H9 (cell line): Measurements from ENCODE around the gene AJAP1. TPM values are rescaled to one million over a fixed set of nuclear protein-coding genes. Genes with fewer than 3 reads are reported as not detected.

ENCODE experiments used
- DNase-seq: peaks from one replicate; pipeline ENCODE4 v3.0.0-alpha.2; 2017
- H2AFZ ChIP-seq: one replicate; pipeline ENCODE4 v1.6.1; 2013; ENCODE audit warnings: mild to moderate bottlenecking, low read length, control low read depth, moderate library complexity
- H2AK5ac ChIP-seq: 2 replicates; pipeline ENCODE4 v1.6.1; 2013; ENCODE audit warnings: low read length, control low read depth, mixed read lengths; ENCODE audit not compliant: insufficient read length
- H2BK120ac ChIP-seq: one replicate; pipeline ENCODE4 v1.6.1; 2013; ENCODE audit warnings: low read depth, mild to moderate bottlenecking, low read length, control low read depth, inconsistent platforms; ENCODE audit not compliant: poor library complexity, severe bottlenecking
- H2BK12ac ChIP-seq: 2 replicates; pipeline ENCODE4 v1.6.1; 2013; ENCODE audit warnings: low read length, control low read depth, mixed read lengths, low read depth; ENCODE audit not compliant: insufficient read length
- H2BK15ac ChIP-seq: 2 replicates; pipeline ENCODE4 v1.6.1; 2013; ENCODE audit warnings: low read depth, low read length, control low read depth
- H2BK20ac ChIP-seq: one replicate; pipeline ENCODE4 v1.6.1; 2013; ENCODE audit warnings: low read depth, mild to moderate bottlenecking, low read length, control low read depth, inconsistent platforms; ENCODE audit not compliant: poor library complexity, severe bottlenecking
- H2BK5ac ChIP-seq: 2 replicates; pipeline ENCODE4 v1.6.1; 2013; ENCODE audit warnings: low read length, control low read depth, mixed read lengths; ENCODE audit not compliant: insufficient read length
- H3K14ac ChIP-seq: 2 replicates; pipeline ENCODE4 v1.6.1; 2013; ENCODE audit warnings: low read length, control low read depth; ENCODE audit not compliant: insufficient read depth
- H3K18ac ChIP-seq: 2 replicates; pipeline ENCODE4 v1.6.1; 2013; ENCODE audit warnings: low read depth, mild to moderate bottlenecking, mixed read lengths, low read length, control low read depth; ENCODE audit not compliant: insufficient read length
- H3K23ac ChIP-seq: 2 replicates; pipeline ENCODE4 v1.6.1; 2013; ENCODE audit warnings: low read length, control low read depth, mixed read lengths, low read depth; ENCODE audit not compliant: insufficient read length
- H3K23me2 ChIP-seq: 2 replicates; pipeline ENCODE4 v1.6.1; 2013; ENCODE audit warnings: low read depth, mild to moderate bottlenecking, mixed read lengths, low read length, control low read depth; ENCODE audit not compliant: insufficient read length, poor library complexity, severe bottlenecking
- H3K27ac ChIP-seq: 2 replicates; pipeline ENCODE4 v1.5.1; 2013; ENCODE audit warnings: low read length, control low read depth, mixed read lengths, low read depth; ENCODE audit not compliant: insufficient read length
- H3K27me3 ChIP-seq: 2 replicates; pipeline ENCODE4 v1.6.1; 2013; ENCODE audit warnings: low read length, control low read depth, inconsistent platforms; ENCODE audit not compliant: insufficient read depth
- H3K4ac ChIP-seq: 2 replicates; pipeline ENCODE4 v1.6.1; 2013; ENCODE audit warnings: low read depth, mild to moderate bottlenecking, control low read depth, inconsistent platforms, low read length, moderate library complexity
- H3K4me1 ChIP-seq: 2 replicates; pipeline ENCODE4 v1.6.1; 2013; ENCODE audit warnings: low read length, control low read depth, inconsistent platforms; ENCODE audit not compliant: insufficient read depth
- H3K4me2 ChIP-seq: 2 replicates; pipeline ENCODE4 v1.6.1; 2013; ENCODE audit warnings: low read length, control low read depth, mixed read lengths; ENCODE audit not compliant: insufficient read length, insufficient read depth
- H3K56ac ChIP-seq: 2 replicates; pipeline ENCODE4 v1.6.1; 2013; ENCODE audit warnings: low read depth, mild to moderate bottlenecking, mixed read lengths, low read length, control low read depth; ENCODE audit not compliant: insufficient read length
- H3K79me1 ChIP-seq: 2 replicates; pipeline ENCODE4 v1.6.1; 2013; ENCODE audit warnings: low read depth, mild to moderate bottlenecking, moderate library complexity, low read length, control low read depth, inconsistent platforms; ENCODE audit not compliant: insufficient read depth, poor library complexity, severe bottlenecking
- H3K79me2 ChIP-seq: 2 replicates; pipeline ENCODE4 v1.6.1; 2013; ENCODE audit warnings: low read length, control low read depth, inconsistent platforms; ENCODE audit not compliant: insufficient read depth
- H3K9ac ChIP-seq: 2 replicates; pipeline ENCODE4 v1.6.1; 2013; ENCODE audit warnings: low read length, control low read depth, mixed read lengths; ENCODE audit not compliant: insufficient read length; ENCODE audit errors: extremely low read depth
- H3K9me3 ChIP-seq: one replicate; pipeline ENCODE4 v1.6.1; 2013; ENCODE audit warnings: low read depth, low read length, inconsistent platforms; ENCODE audit not compliant: control insufficient read depth
- H3T11ph ChIP-seq: one replicate; pipeline ENCODE4 v1.6.1; 2013; ENCODE audit warnings: mild to moderate bottlenecking, low read length, control low read depth, inconsistent platforms
- H4K20me1 ChIP-seq: one replicate; pipeline ENCODE4 v1.6.1; 2013; ENCODE audit not compliant: control insufficient read depth, insufficient read length, insufficient read depth
- H4K5ac ChIP-seq: 2 replicates; pipeline ENCODE4 v1.6.1; 2013; ENCODE audit warnings: low read depth, mild to moderate bottlenecking, mixed read lengths, low read length, control low read depth; ENCODE audit not compliant: insufficient read length
- H4K8ac ChIP-seq: replicated peaks from 2 replicates; pipeline ENCODE4 v1.6.1; 2013; ENCODE audit warnings: low read length, control low read depth, mixed read lengths, low read depth; ENCODE audit not compliant: insufficient read length
- H4K91ac ChIP-seq: 2 replicates; pipeline ENCODE4 v1.6.1; 2013; ENCODE audit warnings: low read depth, mild to moderate bottlenecking, moderate library complexity, mixed read lengths, low read length, control low read depth; ENCODE audit not compliant: insufficient read length
- H3K27ac Mint-ChIP-seq, 3 experiments: 2 replicates in 2 of 3; 3 replicates in 1 of 3; pipeline ENCODE4 v1.8.0; 2020 to 2021; ENCODE audit warnings: mixed read lengths in 3 of 3, mild to moderate bottlenecking in 1 of 3, moderate library complexity in 1 of 3
- H3K27me3 Mint-ChIP-seq: 2 replicates; pipeline ENCODE4 v1.8.0; 2021; ENCODE audit warnings: low read depth, mild to moderate bottlenecking, moderate library complexity, mixed read lengths
- H3K36me3 Mint-ChIP-seq, 3 experiments: 2 replicates in 2 of 3; 3 replicates in 1 of 3; pipeline ENCODE4 v1.8.0; 2020 to 2021; ENCODE audit warnings: low read depth in 3 of 3, mixed read lengths in 3 of 3; ENCODE audit not compliant: insufficient read depth in 1 of 3
- H3K4me1 Mint-ChIP-seq, 2 experiments: 2 replicates each; pipeline ENCODE4 v1.8.0; 2020; ENCODE audit warnings: mixed read lengths in 2 of 2
- H3K4me3 Mint-ChIP-seq, 2 experiments: 2 replicates in 1 of 2; 3 replicates in 1 of 2; pipeline ENCODE4 v1.8.0; 2020 to 2021; ENCODE audit warnings: mild to moderate bottlenecking in 2 of 2, mixed read lengths in 2 of 2, moderate library complexity in 1 of 2
- H3K9me3 Mint-ChIP-seq, 2 experiments: 2 replicates in 1 of 2; 3 replicates in 1 of 2; pipeline ENCODE4 v1.8.0; 2020; ENCODE audit warnings: mild to moderate bottlenecking in 2 of 2, mixed read lengths in 2 of 2, moderate library complexity in 1 of 2
- WGBS: extraction: QIAGEN DNeasy Blood & Tissue Kit; methylation state at CpG from one replicate; pipeline ENCODE4 v1.1.7; 2013; ENCODE audit warnings: missing lambda C conversion rate, low lambda C conversion rate, mixed read lengths; ENCODE audit not compliant: insufficient read length; ENCODE audit errors: extremely low coverage; 5-methylcytosine and 5-hydroxymethylcytosine counted together
- total RNA-seq: library from RNA; stranded (reverse); gene quantifications from 2 replicates; pipeline ENCODE4 v1.2.1, GENCODE V29; 2021
- TF ChIP-seq, protein P1 (sequence below): fragments of 200-600 bp; sonication (generic); conservative IDR thresholded peaks from 3 replicates; pipeline ENCODE4 v1.8.0; 2021; ENCODE audit warnings: antibody characterized with exemption, mild to moderate bottlenecking

Gene AJAP1
- total RNA-seq, 1 experiment from 2014 or later: 8.6 TPM

- Histone ChIP-seq H3K4me1 (peaks cover 9% of the 10 kb centered on the region; the same call in 1 of the 2 replicates), H3K79me2 (no peaks in the 10 kb centered on the region), H2BK5ac (no peak overlapping the region), H3K23ac (no peak overlapping the region), H2AFZ (no peak overlapping the region), H4K5ac (no peak overlapping the region), H3K56ac (no peak overlapping the region), H4K20me1 (no peaks in the 10 kb centered on the region), H3K23me2 (no peaks in the 10 kb centered on the region), H2BK15ac (no peak overlapping the region), H3T11ph (no peak overlapping the region), H3K9me3 (peaks cover 15% of the 10 kb centered on the region), H3K79me1 (no peaks in the 10 kb centered on the region), H2BK120ac (no peak overlapping the region), H4K8ac (no peak overlapping the region), H3K27me3 (no peaks in the 10 kb centered on the region), H2BK20ac (no peak overlapping the region), H3K14ac (no peak overlapping the region; the same call in 1 of the 2 replicates), H3K4me2 (no peak overlapping the region), H2BK12ac (no peak overlapping the region), H3K4ac (no peak overlapping the region), H2AK5ac (no peak overlapping the region), H3K9ac (no peak overlapping the region), H3K27ac (no peak overlapping the region), H3K18ac (no peak overlapping the region), H4K91ac (no peak overlapping the region)
- WGBS: no CpG with 5 or more reads among the region's 9 CpGs
- peaks cover 24 to 26% of the 10 kb centered on the region in 2 experiments for H3K9me3 Mint-ChIP-seq
- no peak overlapping the region for H3K27ac Mint-ChIP-seq
- H3K36me3 Mint-ChIP-seq: peaks cover 11 to 24% (median 20%) of the 10 kb centered on the region in 3 experiments
- TF ChIP-seq, protein P1, sequence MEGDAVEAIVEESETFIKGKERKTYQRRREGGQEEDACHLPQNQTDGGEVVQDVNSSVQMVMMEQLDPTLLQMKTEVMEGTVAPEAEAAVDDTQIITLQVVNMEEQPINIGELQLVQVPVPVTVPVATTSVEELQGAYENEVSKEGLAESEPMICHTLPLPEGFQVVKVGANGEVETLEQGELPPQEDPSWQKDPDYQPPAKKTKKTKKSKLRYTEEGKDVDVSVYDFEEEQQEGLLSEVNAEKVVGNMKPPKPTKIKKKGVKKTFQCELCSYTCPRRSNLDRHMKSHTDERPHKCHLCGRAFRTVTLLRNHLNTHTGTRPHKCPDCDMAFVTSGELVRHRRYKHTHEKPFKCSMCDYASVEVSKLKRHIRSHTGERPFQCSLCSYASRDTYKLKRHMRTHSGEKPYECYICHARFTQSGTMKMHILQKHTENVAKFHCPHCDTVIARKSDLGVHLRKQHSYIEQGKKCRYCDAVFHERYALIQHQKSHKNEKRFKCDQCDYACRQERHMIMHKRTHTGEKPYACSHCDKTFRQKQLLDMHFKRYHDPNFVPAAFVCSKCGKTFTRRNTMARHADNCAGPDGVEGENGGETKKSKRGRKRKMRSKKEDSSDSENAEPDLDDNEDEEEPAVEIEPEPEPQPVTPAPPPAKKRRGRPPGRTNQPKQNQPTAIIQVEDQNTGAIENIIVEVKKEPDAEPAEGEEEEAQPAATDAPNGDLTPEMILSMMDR: no peak
- no peak for DNase-seq
- peaks cover 7% of the 10 kb centered on the region for H3K27me3 Mint-ChIP-seq
- no peak overlapping the region for H3K4me3 Mint-ChIP-seq
- H3K4me1 Mint-ChIP-seq: peaks cover 15 to 22% of the 10 kb centered on the region in 2 experiments
These were observed 26.6 kb downstream of the AJAP1 start for GRCh38 chr1:4681026-4681425.
